ENCODE measurements around the gene HOXA1.

The HOXA1 gene

GRCh38 chr7:27098578-27099451 is 3.0 kb upstream of the HOXA1 start:
- H3K27ac ChIP-seq (ENCODE audit: low read depth, low read length, poor library complexity, severe bottlenecking) = no peak overlapping the region
- H3K4me1 ChIP-seq (ENCODE audit: insufficient read depth, low read length, severe bottlenecking) = peaks cover 17% of the 10 kb centered on the region
- peaks cover 4% of the 10 kb centered on the region; the same call in 1 of the 2 replicates for H3K36me3 ChIP-seq (ENCODE audit: insufficient read depth, low read length)
- H3K27me3 ChIP-seq (ENCODE audit: insufficient read depth, low read length) = peaks cover 6% of the 10 kb centered on the region; the same call in 1 of the 2 replicates
- H3K79me2 ChIP-seq (ENCODE audit: insufficient read depth, low read length) = no peaks in the 10 kb centered on the region
- 0 out of 2 replicates have a peak, but pooled peaks cover 6% of the 10 kb centered on the region for H3F3A ChIP-seq (ENCODE audit: insufficient read depth, low read length)
- no peak overlapping the region for H3K9ac ChIP-seq (ENCODE audit: low read length)
- H4K20me1 ChIP-seq (ENCODE audit: insufficient read depth, low read length) = no peaks in the 10 kb centered on the region
- H3K4me3 ChIP-seq (ENCODE audit: low read depth, low read length, poor library complexity, severe bottlenecking) = no peak overlapping the region
- TF ChIP-seq, protein P1, sequence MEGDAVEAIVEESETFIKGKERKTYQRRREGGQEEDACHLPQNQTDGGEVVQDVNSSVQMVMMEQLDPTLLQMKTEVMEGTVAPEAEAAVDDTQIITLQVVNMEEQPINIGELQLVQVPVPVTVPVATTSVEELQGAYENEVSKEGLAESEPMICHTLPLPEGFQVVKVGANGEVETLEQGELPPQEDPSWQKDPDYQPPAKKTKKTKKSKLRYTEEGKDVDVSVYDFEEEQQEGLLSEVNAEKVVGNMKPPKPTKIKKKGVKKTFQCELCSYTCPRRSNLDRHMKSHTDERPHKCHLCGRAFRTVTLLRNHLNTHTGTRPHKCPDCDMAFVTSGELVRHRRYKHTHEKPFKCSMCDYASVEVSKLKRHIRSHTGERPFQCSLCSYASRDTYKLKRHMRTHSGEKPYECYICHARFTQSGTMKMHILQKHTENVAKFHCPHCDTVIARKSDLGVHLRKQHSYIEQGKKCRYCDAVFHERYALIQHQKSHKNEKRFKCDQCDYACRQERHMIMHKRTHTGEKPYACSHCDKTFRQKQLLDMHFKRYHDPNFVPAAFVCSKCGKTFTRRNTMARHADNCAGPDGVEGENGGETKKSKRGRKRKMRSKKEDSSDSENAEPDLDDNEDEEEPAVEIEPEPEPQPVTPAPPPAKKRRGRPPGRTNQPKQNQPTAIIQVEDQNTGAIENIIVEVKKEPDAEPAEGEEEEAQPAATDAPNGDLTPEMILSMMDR (IDR thresholded peaks at IDR 0.05; ENCODE audit: low read length) = no peak
- TF ChIP-seq EZH2 (IDR thresholded peaks at IDR 0.05; ENCODE audit: borderline replicate concordance, low read length) = no peak
- no peak overlapping the region for H3K4me2 ChIP-seq (ENCODE audit: low read length)
- H3K9me3 ChIP-seq (ENCODE audit: low read length) = no peaks in the 10 kb centered on the region
- H3K9me2 ChIP-seq (ENCODE audit: low read depth, low read length) = no peaks in the 10 kb centered on the region
- H2AFZ ChIP-seq (ENCODE audit: low read length) = no peak overlapping the region

DNA sequence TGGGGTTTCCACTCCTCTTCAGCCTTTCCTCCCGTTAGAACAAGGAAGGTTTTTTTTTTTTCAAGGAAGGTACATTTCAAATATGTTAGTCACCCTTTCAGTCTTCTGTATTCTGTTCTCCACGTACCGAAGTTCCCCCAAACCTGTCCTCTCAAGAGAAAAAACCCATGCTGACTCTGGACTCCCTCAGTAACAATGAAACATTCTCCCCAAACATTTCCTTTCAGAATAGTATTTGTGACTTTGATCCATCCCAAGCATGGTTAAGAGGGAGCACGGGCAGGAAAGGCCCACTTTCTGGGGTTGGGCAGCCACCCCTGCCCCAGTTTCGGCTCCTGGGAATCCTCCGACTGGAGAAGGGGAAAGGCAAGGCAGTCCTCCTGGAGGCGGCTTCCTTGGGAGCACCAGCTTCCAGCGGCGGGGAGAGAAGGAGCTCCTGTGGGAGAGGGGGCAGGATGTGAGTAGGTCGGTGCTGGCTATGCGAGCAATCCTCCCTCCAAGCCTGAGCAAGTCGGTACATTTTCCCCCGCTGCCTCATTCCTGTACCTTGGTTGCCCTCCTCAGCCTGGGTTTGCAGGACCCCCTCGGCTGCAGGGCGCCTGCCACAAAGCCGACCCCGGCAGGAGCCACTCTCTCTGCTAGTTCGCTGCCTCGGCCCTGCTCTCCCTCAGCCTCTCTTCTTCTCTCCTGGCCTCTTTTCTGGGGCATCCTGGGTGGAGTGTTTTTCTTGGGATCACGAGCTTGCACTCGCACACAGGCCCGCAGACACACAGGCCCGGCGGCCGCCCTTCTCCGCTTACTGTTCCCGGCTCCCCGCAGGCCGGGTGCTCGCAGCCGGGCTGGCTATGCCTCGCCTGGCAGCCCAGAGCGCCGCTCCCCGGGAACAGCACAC is 2.1 kb upstream of the HOXA1 start:
- Histone ChIP-seq H2AFZ (ENCODE audit: low read length) (no peak overlapping the region), H3K9me3 (ENCODE audit: low read length) (no peaks in the 10 kb centered on the region), H3F3A (ENCODE audit: insufficient read depth, low read length) (0 out of 2 replicates have a peak, but pooled peaks cover 6% of the 10 kb centered on the region), H3K36me3 (ENCODE audit: insufficient read depth, low read length) (peaks cover 4% of the 10 kb centered on the region; the same call in 1 of the 2 replicates), H3K27me3 (ENCODE audit: insufficient read depth, low read length) (no peaks in the 10 kb centered on the region), H3K9me2 (ENCODE audit: low read depth, low read length) (no peaks in the 10 kb centered on the region), H3K4me3 (ENCODE audit: low read depth, low read length, poor library complexity, severe bottlenecking) (peak overlapping the region; percentile 86), H3K9ac (ENCODE audit: low read length) (no peak overlapping the region), H4K20me1 (ENCODE audit: insufficient read depth, low read length) (no peaks in the 10 kb centered on the region), H3K27ac (ENCODE audit: low read depth, low read length, poor library complexity, severe bottlenecking) (no peak overlapping the region), H3K4me2 (ENCODE audit: low read length) (peak overlapping the region; percentile 92), H3K4me1 (ENCODE audit: insufficient read depth, low read length, severe bottlenecking) (peaks cover 17% of the 10 kb centered on the region), H3K79me2 (ENCODE audit: insufficient read depth, low read length) (no peaks in the 10 kb centered on the region)
- TF ChIP-seq EZH2 (IDR thresholded peaks at IDR 0.05; ENCODE audit: borderline replicate concordance, low read length) = no peak
- TF ChIP-seq, protein P1 (IDR thresholded peaks at IDR 0.05; ENCODE audit: low read length) = no peak

GRCh38 chr7:27096768-27097514 is 1.1 kb upstream of the HOXA1 start:
- no peak for TF ChIP-seq EZH2 (IDR thresholded peaks at IDR 0.05; ENCODE audit: borderline replicate concordance, low read length)
- TF ChIP-seq, protein P1 (IDR thresholded peaks at IDR 0.05; ENCODE audit: low read length) = no peak
- H3K9ac ChIP-seq (ENCODE audit: low read length) = peak overlapping the region; percentile 77
- peaks cover 4% of the 10 kb centered on the region; the same call in 1 of the 2 replicates for H3K36me3 ChIP-seq (ENCODE audit: insufficient read depth, low read length)
- 0 out of 2 replicates have a peak, but pooled peaks cover 6% of the 10 kb centered on the region for H3F3A ChIP-seq (ENCODE audit: insufficient read depth, low read length)
- H2AFZ ChIP-seq (ENCODE audit: low read length) = no peak overlapping the region
- no peaks in the 10 kb centered on the region for H4K20me1 ChIP-seq (ENCODE audit: insufficient read depth, low read length)
- H3K4me1 ChIP-seq (ENCODE audit: insufficient read depth, low read length, severe bottlenecking) = peaks cover 17% of the 10 kb centered on the region
- H3K9me2 ChIP-seq (ENCODE audit: low read depth, low read length) = no peaks in the 10 kb centered on the region
- peak overlapping the region; percentile 92 for H3K4me2 ChIP-seq (ENCODE audit: low read length)
- H3K27me3 ChIP-seq (ENCODE audit: insufficient read depth, low read length) = no peaks in the 10 kb centered on the region
- H3K79me2 ChIP-seq (ENCODE audit: insufficient read depth, low read length) = no peaks in the 10 kb centered on the region
- H3K4me3 ChIP-seq (ENCODE audit: low read depth, low read length, poor library complexity, severe bottlenecking) = peak overlapping the region; percentile 86
- no peaks in the 10 kb centered on the region for H3K9me3 ChIP-seq (ENCODE audit: low read length)
- H3K27ac ChIP-seq (ENCODE audit: low read depth, low read length, poor library complexity, severe bottlenecking) = no peak overlapping the region
